ENCODE results near the gene RIBC1.
A peak's percentile ranks its signal among the peaks of the same experiment; 100 is the strongest.

- no peak for TF ChIP-seq CTCF (IDR thresholded peaks at IDR 0.05)
- peak in 1 of 2 donors; percentile 57 for TF ChIP-seq POLR2A (IDR thresholded peaks at IDR 0.05)
Observed at GRCh38 chrX:53422086-53422860, 400 bp upstream of the RIBC1 start, which contains the start of gene SMC1A.

Measured in heart left ventricle (tissue), 13 donors.